IPS DF 6.9 (cell line): ENCODE measurements around the gene KDR.

Source experiments
- DNase-seq: peaks from one replicate; pipeline ENCODE4 v3.0.0-alpha.2; 2013; ENCODE audit warnings: low read depth, low spot score
- H3K27ac ChIP-seq: one replicate; pipeline ENCODE4 v1.5.1; 2013; ENCODE audit warnings: low read length, control low read depth
- H3K27me3 ChIP-seq: 2 replicates; pipeline ENCODE4 v1.6.1; 2013; ENCODE audit warnings: mild to moderate bottlenecking, low read length; ENCODE audit not compliant: control insufficient read depth, insufficient read depth
- H3K36me3 ChIP-seq: 2 replicates; pipeline ENCODE4 v1.6.1; 2013; ENCODE audit warnings: low read length; ENCODE audit not compliant: control insufficient read depth, insufficient read depth
- H3K4me1 ChIP-seq: 2 replicates; pipeline ENCODE4 v1.6.1; 2013; ENCODE audit warnings: low read length; ENCODE audit not compliant: control insufficient read depth, insufficient read depth
- H3K4me3 ChIP-seq: 2 replicates; pipeline ENCODE4 v1.5.1; 2013; ENCODE audit warnings: mild to moderate bottlenecking, low read length
- H3K9me3 ChIP-seq: 2 replicates; pipeline ENCODE4 v1.6.1; 2013; ENCODE audit warnings: low read length, inconsistent platforms; ENCODE audit not compliant: control insufficient read depth, insufficient read depth
- WGBS: extraction: QIAGEN DNeasy Blood & Tissue Kit; methylation state at CpG from one replicate; pipeline ENCODE4 v1.1.7; 2013; ENCODE audit warnings: mixed read lengths, missing lambda C conversion rate; ENCODE audit not compliant: insufficient read length, insufficient coverage; 5-methylcytosine and 5-hydroxymethylcytosine counted together

The KDR gene

GRCh38 chr4:55103224-55103623 lies 22.2 kb downstream of the KDR start:
- Histone ChIP-seq H3K27ac (no peak overlapping the region), H3K36me3 (peaks cover 32% of the 10 kb centered on the region), H3K4me3 (no peak overlapping the region), H3K4me1 (no peaks in the 10 kb centered on the region), H3K27me3 (no peaks in the 10 kb centered on the region), H3K9me3 (no peaks in the 10 kb centered on the region)
- WGBS: no CpG with 5 or more reads among the region's 3 CpGs
- no peak for DNase-seq

GRCh38 chr4:55099816-55100215 lies 25.6 kb downstream of the KDR start:
- Histone ChIP-seq H3K4me3 (no peak overlapping the region), H3K4me1 (no peaks in the 10 kb centered on the region), H3K27me3 (no peaks in the 10 kb centered on the region), H3K36me3 (peaks cover 36% of the 10 kb centered on the region), H3K9me3 (no peaks in the 10 kb centered on the region), H3K27ac (no peak overlapping the region)
- no peak for DNase-seq
- WGBS: no CpG with 5 or more reads among the region's 4 CpGs

- WGBS: no CpG with 5 or more reads among the region's 10 CpGs
- Histone ChIP-seq H3K27me3 (no peaks in the 10 kb centered on the region), H3K9me3 (no peaks in the 10 kb centered on the region), H3K27ac (no peak overlapping the region), H3K36me3 (peaks cover 37% of the 10 kb centered on the region), H3K4me3 (no peak overlapping the region), H3K4me1 (no peaks in the 10 kb centered on the region)
- DNase-seq: no peak
These were observed 26.8 kb downstream of the KDR start for GRCh38 chr4:55098456-55099204.

- Histone ChIP-seq H3K27me3 (no peaks in the 10 kb centered on the region), H3K36me3 (peaks cover 45% of the 10 kb centered on the region), H3K4me1 (no peaks in the 10 kb centered on the region), H3K27ac (no peak overlapping the region), H3K4me3 (no peak overlapping the region), H3K9me3 (no peaks in the 10 kb centered on the region)
- no CpG with 5 or more reads among the region's 4 CpGs for WGBS
- no peak for DNase-seq
These were observed 28.8 kb downstream of the KDR start for GRCh38 chr4:55096619-55097018.

GRCh38 chr4:55096045-55096444 lies 29.4 kb downstream of the KDR start:
- H3K9me3 ChIP-seq: no peaks in the 10 kb centered on the region
- peaks cover 43% of the 10 kb centered on the region for H3K36me3 ChIP-seq
- H3K4me1 ChIP-seq: no peaks in the 10 kb centered on the region
- H3K27ac ChIP-seq: no peak overlapping the region
- no peak for DNase-seq
- no peak overlapping the region for H3K4me3 ChIP-seq
- H3K27me3 ChIP-seq: no peaks in the 10 kb centered on the region
- WGBS: no CpG with 5 or more reads among the region's 3 CpGs

GRCh38 chr4:55092504-55092903 lies 32.9 kb downstream of the KDR start:
- Histone ChIP-seq H3K4me3 (no peak overlapping the region), H3K27ac (no peak overlapping the region), H3K4me1 (no peaks in the 10 kb centered on the region), H3K9me3 (no peaks in the 10 kb centered on the region), H3K36me3 (peaks cover 31% of the 10 kb centered on the region; the same call in 1 of the 2 replicates), H3K27me3 (no peaks in the 10 kb centered on the region)
- no peak for DNase-seq
- no CpG with 5 or more reads among the region's 2 CpGs for WGBS

GRCh38 chr4:55089916-55090315 lies 35.5 kb downstream of the KDR start:
- Histone ChIP-seq H3K27me3 (no peaks in the 10 kb centered on the region), H3K36me3 (peaks cover 25% of the 10 kb centered on the region; the same call in 1 of the 2 replicates), H3K9me3 (no peaks in the 10 kb centered on the region), H3K4me3 (no peak overlapping the region), H3K27ac (no peak overlapping the region), H3K4me1 (peaks cover 2% of the 10 kb centered on the region; the same call in 1 of the 2 replicates)
- no peak for DNase-seq
- WGBS: no CpG with 5 or more reads among the region's 6 CpGs

GRCh38 chr4:55087913-55088260 lies 37.5 kb downstream of the KDR start:
- no peaks in the 10 kb centered on the region for H3K27me3 ChIP-seq
- H3K4me3 ChIP-seq: no peak overlapping the region
- no peak for DNase-seq
- H3K4me1 ChIP-seq: peaks cover 2% of the 10 kb centered on the region; the same call in 1 of the 2 replicates
- peaks cover 22% of the 10 kb centered on the region; the same call in 1 of the 2 replicates for H3K36me3 ChIP-seq
- no CpG with 5 or more reads among the region's 1 CpG for WGBS
- H3K9me3 ChIP-seq: no peaks in the 10 kb centered on the region
- no peak overlapping the region for H3K27ac ChIP-seq

- DNase-seq: no peak
- Histone ChIP-seq H3K27ac (no peak overlapping the region), H3K4me1 (peaks cover 2% of the 10 kb centered on the region; the same call in 1 of the 2 replicates), H3K36me3 (peaks cover 18% of the 10 kb centered on the region; the same call in 1 of the 2 replicates), H3K27me3 (no peaks in the 10 kb centered on the region), H3K9me3 (no peaks in the 10 kb centered on the region), H3K4me3 (no peak overlapping the region)
- no CpG with 5 or more reads among the region's 8 CpGs for WGBS
These were observed 38.1 kb downstream of the KDR start for GRCh38 chr4:55087009-55087912.

GRCh38 chr4:55086578-55086977 lies 38.8 kb downstream of the KDR start:
- no peak for DNase-seq
- whole genome bisulfite sequencing: no CpG with 5 or more reads among the region's 6 CpGs
- Histone ChIP-seq H3K36me3 (peaks cover 14% of the 10 kb centered on the region; the same call in 1 of the 2 replicates), H3K4me3 (no peak overlapping the region), H3K27me3 (no peaks in the 10 kb centered on the region), H3K4me1 (peaks cover 2% of the 10 kb centered on the region; the same call in 1 of the 2 replicates), H3K9me3 (no peaks in the 10 kb centered on the region), H3K27ac (no peak overlapping the region)
